Activated CD4-positive, alpha-beta T cell treated with anti-CD3 and anti-CD28 coated beads, Interleukin-2, amount 10 ng/mL, durations not matched to agents 7 days and 5 days (primary cell): Measurements from ENCODE around the gene IGF1R. TPM values are rescaled to one million over a fixed set of nuclear protein-coding genes. Genes with fewer than 3 reads are reported as not detected.

Experiments used
- CTCF ChIA-PET: fragments of 350-600 bp; sonication (Branson Sonifier 250); formaldehyde crosslinking; loops from one replicate; lab custom pipeline; 2021; ENCODE audit warnings: antibody characterized with exemption; lab: Charles Lee
- POLR2A ChIA-PET: fragments of 350-600 bp; sonication (Branson Sonifier 250); formaldehyde crosslinking; loops from one replicate; lab custom pipeline; 2021; ENCODE audit warnings: antibody characterized with exemption; lab: Charles Lee
- DNase-seq: peaks from one replicate; pipeline ENCODE4 v3.0.0-alpha.2; 2020
- H3K27ac Mint-ChIP-seq: one replicate; pipeline ENCODE4 v1.8.0; 2021; ENCODE audit warnings: mild to moderate bottlenecking, moderate library complexity, mixed read lengths
- H3K27me3 Mint-ChIP-seq: one replicate; pipeline ENCODE4 v1.8.0; 2021; ENCODE audit warnings: mixed read lengths
- H3K36me3 Mint-ChIP-seq: one replicate; pipeline ENCODE4 v1.8.0; 2021; ENCODE audit warnings: low read depth, mixed read lengths
- H3K4me1 Mint-ChIP-seq: one replicate; pipeline ENCODE4 v1.8.0; 2021; ENCODE audit warnings: mixed read lengths
- H3K4me3 Mint-ChIP-seq: one replicate; pipeline ENCODE4 v1.8.0; 2021; ENCODE audit warnings: mild to moderate bottlenecking, moderate library complexity, mixed read lengths
- H3K9me3 Mint-ChIP-seq: one replicate; pipeline ENCODE4 v1.8.0; 2021; ENCODE audit warnings: mixed read lengths
- total RNA-seq, 2 experiments: library from RNA; stranded (reverse); gene quantifications; one replicate each; pipeline ENCODE4 v1.2.3, GENCODE V29; 2021

Gene IGF1R
- total RNA-seq, 2 experiments from 2014 or later: 18.8 to 24.8 TPM

DNA sequence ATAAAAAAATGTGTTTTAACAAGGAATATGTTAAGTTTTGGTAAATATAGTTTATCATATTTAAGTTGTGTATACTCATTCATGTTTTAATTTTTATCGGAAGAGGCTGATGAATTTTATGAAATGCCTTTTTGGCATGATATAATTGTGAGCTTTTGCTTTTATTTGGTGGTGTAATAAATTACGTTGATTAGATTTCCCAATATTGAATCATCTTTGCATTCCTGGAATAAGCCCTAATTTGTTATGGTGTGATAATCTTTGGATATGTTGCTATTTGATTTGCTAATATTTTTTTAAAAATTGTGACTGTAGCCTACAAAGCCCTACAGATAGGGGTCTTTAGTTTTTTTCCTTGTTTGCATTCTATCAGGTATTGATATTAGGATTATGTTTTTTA, 107.4 kb downstream of the IGF1R start:
- CTCF ChIA-PET: no interaction called here
- H3K27me3 Mint-ChIP-seq: no peaks in the 10 kb centered on the region
- POLR2A ChIA-PET: no interaction called here

DNA sequence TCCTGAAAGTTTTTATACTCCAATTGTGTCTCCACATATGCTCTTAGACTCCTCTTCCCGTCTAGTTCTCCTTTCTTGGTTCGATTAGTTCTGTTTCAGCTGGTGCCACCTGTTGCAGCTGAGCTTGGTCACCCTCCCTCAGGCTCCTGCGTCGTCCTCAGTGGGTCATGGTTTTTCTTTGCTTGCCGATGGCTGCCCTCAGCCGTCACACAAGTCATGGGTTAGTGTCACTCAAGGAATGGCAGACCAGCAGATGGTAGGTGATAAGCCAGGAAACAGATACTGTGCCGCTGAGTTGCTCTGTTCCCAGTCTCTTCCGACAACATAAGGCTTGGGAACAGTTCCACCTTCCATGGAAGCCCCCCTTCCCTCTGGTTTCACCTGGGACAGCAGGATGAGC, 109.9 kb downstream of the IGF1R start:
- Mint-ChIP-seq H3K4me3 (no peak overlapping the region), H3K27ac (no peak overlapping the region), H3K4me1 (peaks cover 4% of the 10 kb centered on the region), H3K27me3 (no peaks in the 10 kb centered on the region), H3K36me3 (no peaks in the 10 kb centered on the region), H3K9me3 (no peaks in the 10 kb centered on the region)
- POLR2A ChIA-PET: no interaction called here
- CTCF ChIA-PET: no interaction called here
- DNase-seq: no peak

More for the DNA sequence above, 107.4 kb downstream of the IGF1R start:
- Mint-ChIP-seq H3K36me3 (no peaks in the 10 kb centered on the region), H3K4me3 (no peak overlapping the region), H3K27ac (no peak overlapping the region), H3K9me3 (no peaks in the 10 kb centered on the region), H3K4me1 (peaks cover 4% of the 10 kb centered on the region)
- no peak for DNase-seq

DNA sequence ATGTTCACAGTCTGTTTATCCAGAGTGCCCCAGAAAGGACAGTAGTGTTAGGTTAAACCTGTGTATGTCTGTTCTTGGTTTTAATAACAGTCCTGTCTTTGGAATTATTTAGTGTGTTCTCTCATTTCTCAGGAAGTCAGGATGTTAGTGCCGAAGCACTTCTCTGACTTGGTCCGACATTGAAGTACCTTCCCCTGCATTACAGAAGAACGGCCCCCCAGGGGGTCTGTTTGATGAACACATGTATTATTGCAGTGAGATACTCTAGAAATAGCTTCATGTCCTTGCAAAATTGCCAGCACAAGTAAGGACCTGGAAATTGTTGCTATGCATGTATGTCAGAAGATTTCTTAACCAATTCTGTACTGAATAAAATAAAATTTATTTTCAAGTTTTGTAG, 110.9 kb downstream of the IGF1R start:
- Mint-ChIP-seq H3K4me1 (no peaks in the 10 kb centered on the region), H3K27ac (no peak overlapping the region), H3K4me3 (no peak overlapping the region), H3K36me3 (no peaks in the 10 kb centered on the region), H3K9me3 (no peaks in the 10 kb centered on the region), H3K27me3 (no peaks in the 10 kb centered on the region)
- DNase-seq: no peak
- ChIA-PET CTCF (no interaction called here), POLR2A (no interaction called here)

DNA sequence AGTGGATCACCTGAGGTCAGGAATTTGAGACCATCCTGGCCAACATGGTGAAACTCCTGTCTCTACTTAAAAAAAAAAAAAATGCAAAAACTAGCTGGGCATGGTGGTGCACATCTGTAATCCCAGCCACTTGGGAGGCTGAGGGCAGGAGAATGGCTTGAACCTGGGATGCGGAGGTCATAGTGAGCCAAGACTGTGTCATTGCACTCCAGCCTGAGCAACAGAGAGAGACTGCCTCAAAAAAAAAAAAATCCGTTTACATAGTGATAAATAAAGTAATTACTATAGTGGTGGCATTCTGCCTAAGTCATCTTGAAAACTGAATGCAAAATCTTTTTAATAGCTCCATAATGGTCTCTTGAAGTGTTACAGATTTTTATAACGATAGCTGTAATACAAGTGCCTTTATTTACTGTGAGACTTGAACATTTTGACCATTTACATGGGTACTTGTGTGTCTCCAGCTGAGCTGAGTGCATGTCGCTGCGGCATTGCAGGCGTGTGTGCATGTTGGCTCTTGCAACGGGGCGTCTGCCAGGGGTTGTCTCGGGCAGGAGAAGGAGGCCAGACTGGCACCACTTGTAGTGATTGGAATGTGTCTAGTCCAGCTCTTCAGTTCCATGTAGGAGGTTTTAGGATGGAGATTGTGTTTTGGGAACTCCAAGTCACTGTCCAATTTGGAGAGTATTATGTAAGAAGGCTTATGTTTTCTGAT, 111.9 kb downstream of the IGF1R start:
- H3K9me3 Mint-ChIP-seq: no peaks in the 10 kb centered on the region
- CTCF ChIA-PET: interaction anchor here (0.6 to 1.0 kb wide), 4 partner anchors 13 to 180 kb away, joined by 3 to 4 read pairs (median 3); no protein-coding TSS in a partner anchor
- no peak overlapping the region for H3K27ac Mint-ChIP-seq
- no peak overlapping the region for H3K4me3 Mint-ChIP-seq
- H3K4me1 Mint-ChIP-seq: no peaks in the 10 kb centered on the region
- no peaks in the 10 kb centered on the region for H3K36me3 Mint-ChIP-seq
- DNase-seq: no peak
- no peaks in the 10 kb centered on the region for H3K27me3 Mint-ChIP-seq
- POLR2A ChIA-PET: no interaction called here

DNA sequence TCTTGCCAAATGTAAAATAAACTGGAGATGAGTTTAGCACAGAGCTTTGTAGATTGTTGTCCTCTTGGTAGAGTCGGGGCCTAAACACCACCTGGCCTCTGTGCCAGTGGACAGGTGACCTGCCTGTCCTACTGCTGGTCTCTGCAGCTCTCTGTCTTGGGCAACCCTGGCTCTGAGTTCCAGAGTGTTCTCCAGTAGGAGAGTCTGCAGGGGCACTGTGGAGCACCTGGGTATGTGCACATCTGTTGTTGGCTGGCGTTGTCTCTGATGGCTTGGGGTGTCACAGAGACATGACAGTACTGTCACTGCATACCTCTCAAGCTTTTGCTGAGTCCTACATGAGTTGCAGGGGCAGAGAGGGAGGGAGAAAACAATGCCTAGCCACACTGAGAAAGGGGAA, 112.6 kb downstream of the IGF1R start:
- DNase-seq: no peak
- Mint-ChIP-seq H3K4me1 (no peaks in the 10 kb centered on the region), H3K27me3 (no peaks in the 10 kb centered on the region), H3K9me3 (no peaks in the 10 kb centered on the region), H3K27ac (no peak overlapping the region), H3K36me3 (no peaks in the 10 kb centered on the region), H3K4me3 (no peak overlapping the region)
- POLR2A ChIA-PET: no interaction called here
- CTCF ChIA-PET: interaction anchor here (0.6 to 1.0 kb wide), 2 partner anchors 14 to 48 kb away, joined by 3 to 4 read pairs; no protein-coding TSS in a partner anchor

DNA sequence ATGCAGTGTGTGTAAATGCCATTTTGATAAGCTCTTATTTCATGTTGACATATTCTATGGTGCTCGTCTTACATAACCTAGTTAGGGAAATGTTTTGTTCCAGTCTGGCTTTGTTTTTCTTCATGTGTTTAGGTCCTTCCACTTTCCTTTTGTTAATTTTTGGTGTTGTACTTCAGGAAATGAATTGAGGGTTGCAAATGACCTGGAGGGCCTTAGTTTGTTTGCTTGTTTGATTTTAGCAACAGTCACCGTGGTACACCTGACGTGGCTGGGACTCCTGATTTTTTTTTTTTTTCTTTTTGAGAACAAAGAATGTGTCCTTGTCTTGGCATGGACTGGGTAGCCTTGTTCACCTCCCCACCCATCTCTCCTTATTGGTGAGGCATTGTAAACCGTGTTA, 114.8 kb downstream of the IGF1R start:
- ChIA-PET POLR2A (no interaction called here), CTCF (interaction anchor here (0.6 kb wide), 3 partner anchors 69 to 262 kb away, joined by 3 to 6 read pairs (median 3); no protein-coding TSS in a partner anchor)
- Mint-ChIP-seq H3K9me3 (no peaks in the 10 kb centered on the region), H3K27ac (no peak overlapping the region), H3K4me3 (no peak overlapping the region), H3K4me1 (no peaks in the 10 kb centered on the region), H3K27me3 (no peaks in the 10 kb centered on the region), H3K36me3 (no peaks in the 10 kb centered on the region)
- DNase-seq: no peak

DNA sequence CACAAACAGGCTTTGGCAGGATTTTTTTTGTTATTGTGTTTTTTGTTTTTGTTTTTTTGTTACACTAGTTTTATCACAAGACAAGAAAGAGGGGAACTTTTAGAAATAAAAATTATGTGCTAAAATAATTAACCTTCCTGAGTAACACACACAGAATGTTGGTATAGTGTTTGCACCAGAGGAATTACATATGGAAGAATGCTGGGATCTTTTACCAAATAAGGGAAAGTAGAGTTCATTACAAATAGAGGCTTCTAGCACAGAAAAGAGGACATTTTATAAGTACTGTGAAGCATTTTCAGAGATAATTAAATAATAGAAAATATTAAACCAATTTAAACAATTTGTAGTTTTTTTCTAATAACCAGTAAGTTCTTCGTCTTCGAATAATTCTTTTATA, 116.0 kb downstream of the IGF1R start:
- ChIA-PET POLR2A (no interaction called here), CTCF (no interaction called here)
- no peaks in the 10 kb centered on the region for H3K27me3 Mint-ChIP-seq
- no peaks in the 10 kb centered on the region for H3K4me1 Mint-ChIP-seq
- no peak overlapping the region for H3K4me3 Mint-ChIP-seq
- no peak for DNase-seq
- no peaks in the 10 kb centered on the region for H3K9me3 Mint-ChIP-seq
- no peak overlapping the region for H3K27ac Mint-ChIP-seq
- no peaks in the 10 kb centered on the region for H3K36me3 Mint-ChIP-seq

DNA sequence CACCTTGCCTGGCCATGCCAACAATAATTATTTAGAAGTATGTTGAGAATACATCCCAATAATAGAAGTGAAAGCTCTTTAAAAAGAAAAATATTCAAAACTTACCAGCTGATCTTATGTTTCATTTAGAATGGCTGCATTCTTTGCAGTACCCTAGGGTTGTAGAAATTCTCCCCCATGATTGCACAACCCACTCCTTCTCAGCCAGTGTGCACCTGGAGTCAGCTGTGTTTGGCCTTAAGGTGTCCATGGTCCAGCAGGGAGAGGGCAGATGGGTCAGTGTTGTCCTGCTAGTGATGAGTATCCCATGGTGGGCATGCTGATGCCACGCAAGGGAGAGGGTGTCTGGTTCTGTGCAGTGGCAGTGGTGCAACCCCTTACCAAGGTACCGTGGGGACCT, 117.3 kb downstream of the IGF1R start:
- Mint-ChIP-seq H3K27ac (no peak overlapping the region), H3K27me3 (no peaks in the 10 kb centered on the region), H3K4me1 (no peaks in the 10 kb centered on the region), H3K36me3 (no peaks in the 10 kb centered on the region), H3K9me3 (no peaks in the 10 kb centered on the region), H3K4me3 (no peak overlapping the region)
- no peak for DNase-seq
- POLR2A ChIA-PET: no interaction called here
- CTCF ChIA-PET: no interaction called here

DNA sequence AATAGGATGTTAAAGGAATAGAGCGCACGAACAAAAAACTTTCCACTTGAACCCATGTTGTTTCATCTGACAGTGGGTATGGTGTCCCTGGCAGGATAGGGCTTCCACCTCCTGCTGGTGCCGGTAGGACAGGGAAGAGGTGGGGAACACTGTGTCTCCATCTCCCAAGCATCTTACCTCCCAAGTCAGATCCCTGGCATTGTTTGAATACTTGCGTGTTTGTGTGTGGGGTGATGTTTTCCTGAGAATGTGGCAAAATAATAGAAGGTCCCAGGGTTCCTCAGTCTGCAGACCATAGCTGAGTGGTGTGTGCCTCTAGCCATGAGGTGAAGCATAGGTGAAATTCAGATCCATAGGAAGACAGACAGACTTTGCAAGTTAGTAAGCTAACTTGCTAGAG, 119.4 kb downstream of the IGF1R start:
- CTCF ChIA-PET: no interaction called here
- POLR2A ChIA-PET: no interaction called here
- H3K4me3 Mint-ChIP-seq: no peak overlapping the region
- no peaks in the 10 kb centered on the region for H3K4me1 Mint-ChIP-seq
- H3K9me3 Mint-ChIP-seq: no peaks in the 10 kb centered on the region
- DNase-seq: no peak
- no peaks in the 10 kb centered on the region for H3K27me3 Mint-ChIP-seq
- H3K27ac Mint-ChIP-seq: no peak overlapping the region
- no peaks in the 10 kb centered on the region for H3K36me3 Mint-ChIP-seq

DNA sequence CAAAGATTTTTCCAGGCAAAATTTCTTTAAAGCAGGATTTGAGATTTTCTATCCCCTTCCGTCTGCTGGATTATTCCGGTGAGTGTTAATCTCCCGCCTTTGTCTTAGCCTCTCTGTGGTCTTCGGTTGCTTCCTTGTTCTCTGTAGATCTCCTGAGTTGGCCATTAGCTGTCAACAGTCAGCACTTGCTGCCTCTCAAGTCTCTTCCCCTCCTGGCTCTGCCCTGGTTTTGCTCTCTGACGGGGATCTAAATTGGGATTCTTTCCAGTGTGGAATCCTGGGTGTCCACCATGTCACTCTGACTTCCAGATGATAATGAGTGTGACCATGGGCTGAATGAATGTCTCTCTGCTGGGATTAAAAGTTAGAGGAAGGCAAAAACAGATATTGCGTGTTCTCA, 121.5 kb downstream of the IGF1R start:
- H3K9me3 Mint-ChIP-seq: no peaks in the 10 kb centered on the region
- no peaks in the 10 kb centered on the region for H3K4me1 Mint-ChIP-seq
- ChIA-PET POLR2A (no interaction called here), CTCF (interaction anchor here (0.6 kb wide), 1 partner anchor 10 kb away, joined by 3 read pairs; no protein-coding TSS in a partner anchor)
- no peak overlapping the region for H3K4me3 Mint-ChIP-seq
- no peaks in the 10 kb centered on the region for H3K36me3 Mint-ChIP-seq
- no peaks in the 10 kb centered on the region for H3K27me3 Mint-ChIP-seq
- no peak for DNase-seq
- H3K27ac Mint-ChIP-seq: no peak overlapping the region

DNA sequence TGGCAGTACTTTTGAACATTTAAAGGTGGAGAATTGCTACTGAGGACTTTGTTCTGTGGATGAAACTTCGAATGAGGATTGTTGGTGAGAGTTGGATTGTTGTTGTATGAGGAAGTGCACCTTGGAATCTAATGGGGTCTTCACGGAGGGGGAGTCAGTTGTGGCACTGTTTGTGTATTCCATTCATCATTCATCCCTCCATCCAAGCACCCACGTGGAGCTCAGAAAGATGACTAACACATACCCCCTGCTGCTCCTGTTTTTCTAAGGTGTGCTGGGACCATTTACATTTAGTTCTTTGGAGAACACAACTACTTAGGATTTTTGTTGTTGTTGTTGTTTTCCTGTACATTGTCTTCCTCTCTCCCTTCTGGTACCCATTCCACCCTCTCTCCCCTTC, 122.6 kb downstream of the IGF1R start:
- DNase-seq: no peak
- no peaks in the 10 kb centered on the region for H3K27me3 Mint-ChIP-seq
- H3K4me1 Mint-ChIP-seq: peaks cover 3% of the 10 kb centered on the region
- no peaks in the 10 kb centered on the region for H3K9me3 Mint-ChIP-seq
- H3K27ac Mint-ChIP-seq: no peak overlapping the region
- H3K36me3 Mint-ChIP-seq: no peaks in the 10 kb centered on the region
- POLR2A ChIA-PET: no interaction called here
- H3K4me3 Mint-ChIP-seq: no peak overlapping the region
- CTCF ChIA-PET: interaction anchor here (0.5 kb wide), 1 partner anchor 570 kb away, joined by 3 read pairs; no protein-coding TSS in a partner anchor

DNA sequence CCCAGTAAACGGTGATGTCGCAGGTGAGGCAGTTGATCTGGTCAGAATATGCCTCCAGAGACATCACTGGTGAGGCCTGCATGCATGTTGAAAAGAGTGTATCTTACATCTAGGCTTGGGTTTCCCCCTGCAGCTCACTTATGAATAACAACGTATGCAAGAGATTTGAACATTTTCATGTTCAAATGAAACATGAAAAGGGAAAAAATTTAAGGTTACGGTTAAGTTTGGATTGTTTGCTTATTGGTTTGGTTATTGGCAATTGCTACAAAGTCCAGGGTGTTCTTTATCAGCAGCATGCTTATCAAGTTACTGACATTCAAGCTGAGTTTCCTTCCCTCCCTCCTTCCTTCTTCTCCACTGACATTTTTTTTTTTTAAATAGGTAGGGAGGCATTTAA, 123.2 kb downstream of the IGF1R start:
- H3K4me1 Mint-ChIP-seq: peaks cover 6% of the 10 kb centered on the region
- no peak overlapping the region for H3K27ac Mint-ChIP-seq
- no peak overlapping the region for H3K4me3 Mint-ChIP-seq
- no peaks in the 10 kb centered on the region for H3K9me3 Mint-ChIP-seq
- POLR2A ChIA-PET: interaction anchor here (0.7 kb wide), 1 partner anchor 29 kb away, joined by 3 read pairs; no protein-coding TSS in a partner anchor
- no peaks in the 10 kb centered on the region for H3K27me3 Mint-ChIP-seq
- DNase-seq: no peak
- CTCF ChIA-PET: interaction anchor here (0.5 kb wide), 1 partner anchor 570 kb away, joined by 3 read pairs; no protein-coding TSS in a partner anchor
- no peaks in the 10 kb centered on the region for H3K36me3 Mint-ChIP-seq

DNA sequence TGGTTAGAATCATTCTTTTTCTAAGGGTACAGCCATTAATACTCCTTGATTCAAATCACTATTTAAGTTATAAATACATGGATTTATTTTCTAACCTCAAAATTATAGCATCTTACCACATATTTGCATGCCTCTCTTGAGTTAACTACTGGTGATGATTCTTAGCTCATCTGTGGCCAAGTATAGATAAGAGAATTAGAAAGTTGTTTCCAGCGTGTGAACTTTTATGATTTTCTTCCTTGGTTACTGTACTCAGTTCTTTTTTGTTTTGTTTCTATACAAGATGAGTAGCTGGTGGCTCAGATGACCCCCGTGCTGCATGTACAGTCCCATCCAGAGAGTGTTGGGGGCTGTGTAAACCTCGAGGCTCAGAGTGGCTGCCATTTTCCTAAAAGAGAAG, 124.6 kb downstream of the IGF1R start:
- no peaks in the 10 kb centered on the region for H3K36me3 Mint-ChIP-seq
- H3K4me1 Mint-ChIP-seq: peaks cover 20% of the 10 kb centered on the region
- peak overlapping the region; percentile 15 for H3K27ac Mint-ChIP-seq
- no peak for DNase-seq
- ChIA-PET CTCF (interaction anchor here (1.3 kb wide), 1 partner anchor 17 kb away, joined by 4 read pairs; no protein-coding TSS in a partner anchor), POLR2A (no interaction called here)
- H3K27me3 Mint-ChIP-seq: no peaks in the 10 kb centered on the region
- H3K4me3 Mint-ChIP-seq: no peak overlapping the region
- H3K9me3 Mint-ChIP-seq: no peaks in the 10 kb centered on the region
